H1 (cell line): ENCODE results near the gene RRBP1. TPM values are rescaled to one million over a fixed set of nuclear protein-coding genes. Genes with fewer than 3 reads are reported as not detected.

Experiments
- CTCF ChIA-PET: fragments of 300-600 bp; sonication (Branson Sonifier 250); formaldehyde crosslinking; loops from one replicate; lab custom pipeline; 2021; ENCODE audit not compliant: partially characterized antibody; lab: Charles Lee
- POLR2A ChIA-PET: fragments of 300-600 bp; sonication (Branson Sonifier 250); formaldehyde crosslinking; loops from one replicate; lab custom pipeline; 2021; ENCODE audit warnings: inconsistent platforms; ENCODE audit not compliant: partially characterized antibody; lab: Charles Lee
- DNase-seq, 2 experiments: peaks; one replicate each; pipeline versions ENCODE4 v3.0.0 to v3.0.0-alpha.2; 2010 to 2022; ENCODE audit warnings: low spot score in 2 of 2, low read depth in 1 of 2, mixed read lengths in 1 of 2
- FAIRE-seq: peaks from 2 replicates; lab custom pipeline; 2011; peaks lifted over from hg19 to GRCh38; lab: Jason Lieb, UNC
- H2AFZ ChIP-seq: 2 replicates; pipeline ENCODE4 v1.8.1; 2012; ENCODE audit warnings: low read length, inconsistent platforms
- H2AK5ac ChIP-seq: 2 replicates; pipeline ENCODE4 v1.6.1; 2013; ENCODE audit warnings: low read depth, low read length
- H2BK120ac ChIP-seq: replicated peaks from 2 replicates; pipeline ENCODE3; 2013; ENCODE audit warnings: low read depth, low read length, inconsistent platforms
- H2BK12ac ChIP-seq: 2 replicates; pipeline ENCODE4 v1.6.1; 2013; ENCODE audit warnings: low read depth, low read length
- H2BK15ac ChIP-seq: 2 replicates; pipeline ENCODE4 v1.6.1; 2013; ENCODE audit warnings: low read length
- H2BK20ac ChIP-seq: 2 replicates; pipeline ENCODE4 v1.6.1; 2013; ENCODE audit warnings: low read length
- H2BK5ac ChIP-seq: 2 replicates; pipeline ENCODE4 v1.6.1; 2013; ENCODE audit warnings: low read depth, low read length
- H3K14ac ChIP-seq: 2 replicates; pipeline ENCODE4 v1.6.1; 2013; ENCODE audit warnings: inconsistent platforms; ENCODE audit not compliant: insufficient read length
- H3K18ac ChIP-seq: 2 replicates; pipeline ENCODE4 v1.6.1; 2013; ENCODE audit warnings: low read length; ENCODE audit errors: extremely low read depth
- H3K23ac ChIP-seq: 2 replicates; pipeline ENCODE4 v1.6.1; 2013; ENCODE audit warnings: inconsistent platforms; ENCODE audit not compliant: insufficient read length
- H3K23me2 ChIP-seq: 2 replicates; pipeline ENCODE4 v1.6.1; 2013; ENCODE audit warnings: low read depth, low read length
- H3K27ac ChIP-seq: 2 replicates; pipeline ENCODE4 v1.6.1; 2011; ENCODE audit warnings: low read depth, low read length, inconsistent platforms
- H3K27me3 ChIP-seq, 4 experiments: replicated peaks in 1 of 4; 1 replicate in 1 of 4; 2 replicates in 3 of 4; pipeline versions ENCODE4 v1.6.1 to v1.8.1; 2011 to 2013; ENCODE audit warnings: low read length in 3 of 4, mild to moderate bottlenecking in 3 of 4, inconsistent platforms in 2 of 4, mixed read lengths in 2 of 4, moderate library complexity in 1 of 4; ENCODE audit not compliant: control insufficient read depth in 3 of 4, insufficient read depth in 3 of 4; ENCODE audit errors: extremely low read depth in 1 of 4
- H3K36me3 ChIP-seq, 4 experiments: 2 replicates each; pipeline versions ENCODE4 v1.6.1 to v1.8.1; 2011 to 2013; ENCODE audit warnings: mild to moderate bottlenecking in 4 of 4, low read length in 3 of 4, moderate library complexity in 2 of 4, control low read depth in 1 of 4, inconsistent platforms in 1 of 4; ENCODE audit not compliant: insufficient read depth in 4 of 4, control insufficient read depth in 2 of 4
- H3K4ac ChIP-seq: replicated peaks from 2 replicates; pipeline ENCODE3; 2013; ENCODE audit warnings: low read length, low read depth, mixed read lengths, inconsistent platforms; ENCODE audit not compliant: insufficient read length
- H3K4me1 ChIP-seq, 4 experiments: replicated peaks in 1 of 4; 1 replicate in 1 of 4; 2 replicates in 3 of 4; pipeline versions ENCODE4 v1.6.1 to v1.8.1; 2011 to 2013; ENCODE audit warnings: low read length in 3 of 4, inconsistent platforms in 2 of 4, mixed read lengths in 1 of 4; ENCODE audit not compliant: insufficient read depth in 4 of 4, control insufficient read depth in 3 of 4
- H3K4me2 ChIP-seq, 2 experiments: 2 replicates each; pipeline versions ENCODE4 v1.6.1 to v1.8.1; 2011 to 2013; ENCODE audit warnings: low read depth in 2 of 2, low read length in 2 of 2, control low read depth in 1 of 2, inconsistent platforms in 1 of 2, mild to moderate bottlenecking in 1 of 2; ENCODE audit not compliant: insufficient read depth in 1 of 2
- H3K4me3 ChIP-seq, 4 experiments: fragments of 200-600, 300-600 bp in 1 of 4; sonication (generic), shearing (Covaris generic), sonication (Bioruptor Twin) in 1 of 4; 2 replicates each; pipeline versions ENCODE4 v1.5.1 to v1.8.1; 2011 to 2016; ENCODE audit warnings: low read length in 4 of 4, low read depth in 3 of 4, control low read depth in 2 of 4, inconsistent platforms in 2 of 4, mild to moderate bottlenecking in 2 of 4, mixed read lengths in 1 of 4, moderate library complexity in 1 of 4; ENCODE audit not compliant: insufficient read depth in 2 of 4; ENCODE audit errors: extremely low read depth in 1 of 4
- H3K56ac ChIP-seq: replicated peaks from 2 replicates; pipeline ENCODE3; 2013; ENCODE audit warnings: low read depth, mild to moderate bottlenecking, mixed read lengths, low read length, inconsistent platforms; ENCODE audit not compliant: insufficient read length
- H3K79me1 ChIP-seq: 2 replicates; pipeline ENCODE4 v1.6.1; 2013; ENCODE audit warnings: low read depth, low read length, control low read depth
- H3K79me2 ChIP-seq, 2 experiments: 2 replicates each; pipeline versions ENCODE4 v1.6.1 to v1.8.1; 2012 to 2013; ENCODE audit warnings: low read length in 2 of 2, mild to moderate bottlenecking in 2 of 2, inconsistent platforms in 1 of 2; ENCODE audit not compliant: insufficient read depth in 2 of 2, control insufficient read depth in 1 of 2
- H3K9ac ChIP-seq, 4 experiments: replicated peaks in 1 of 4; 1 replicate in 1 of 4; 2 replicates in 3 of 4; pipeline versions ENCODE4 v1.6.1 to v1.8.1; 2011 to 2013; ENCODE audit warnings: low read depth in 3 of 4, low read length in 3 of 4, control low read depth in 2 of 4, mild to moderate bottlenecking in 2 of 4, moderate library complexity in 2 of 4, inconsistent platforms in 1 of 4; ENCODE audit errors: extremely low read depth in 1 of 4
- H3K9me3 ChIP-seq, 2 experiments: 2 replicates each; pipeline versions ENCODE4 v1.6.1 to v1.8.1; 2012 to 2013; ENCODE audit warnings: mild to moderate bottlenecking in 2 of 2, moderate library complexity in 2 of 2, control low read depth in 1 of 2, inconsistent platforms in 1 of 2, low read depth in 1 of 2, low read length in 1 of 2, mixed read lengths in 1 of 2; ENCODE audit not compliant: insufficient read depth in 2 of 2
- H4K20me1 ChIP-seq, 2 experiments: replicated peaks in 1 of 2; 2 replicates each; pipeline versions ENCODE3 to v1.8.1; 2011 to 2013; ENCODE audit warnings: inconsistent platforms in 2 of 2, low read length in 2 of 2, mild to moderate bottlenecking in 1 of 2; ENCODE audit not compliant: insufficient read depth in 2 of 2, control insufficient read depth in 1 of 2
- H4K5ac ChIP-seq: 2 replicates; pipeline ENCODE4 v1.6.1; 2013; ENCODE audit warnings: low read length, low read depth, mixed read lengths, inconsistent platforms; ENCODE audit not compliant: insufficient read length
- H4K8ac ChIP-seq: 2 replicates; pipeline ENCODE4 v1.8.0; 2013; ENCODE audit warnings: mild to moderate bottlenecking, moderate library complexity, low read length, inconsistent platforms; ENCODE audit not compliant: insufficient read depth; ENCODE audit errors: extremely low read depth
- H4K91ac ChIP-seq: replicated peaks from 2 replicates; pipeline ENCODE3; 2013; ENCODE audit warnings: low read length, mixed read lengths, inconsistent platforms; ENCODE audit not compliant: insufficient read length
- CBX8 ChIP-seq: fragments of 300-800, 300-1000 bp; sonication (generic); IDR thresholded peaks from 2 replicates; pipeline ENCODE4 v1.7.1; 2016; ENCODE audit warnings: low read depth, low read length, borderline replicate concordance
- FOSL1 ChIP-seq: IDR thresholded peaks from 2 replicates; pipeline ENCODE4 v1.6.1; 2011; ENCODE audit warnings: mild to moderate bottlenecking, low read depth, low read length, moderate library complexity; ENCODE audit not compliant: insufficient read depth
- MAFK ChIP-seq: IDR thresholded peaks from 2 replicates; pipeline ENCODE4 v1.6.1; 2012; ENCODE audit warnings: low read depth, mild to moderate bottlenecking, improper control_type of control experiment, low read length
- ZNF274 ChIP-seq: IDR thresholded peaks from 2 replicates; pipeline ENCODE4 v1.7.0; 2012; ENCODE audit warnings: low read length, borderline replicate concordance; ENCODE audit errors: extremely low read depth
- WGBS, 2 experiments: shearing (Covaris generic) in 1 of 2; methylation state at CpG; one replicate each; pipeline versions ENCODE4 v1.1.6 to v1.1.7; 2013 to 2015; ENCODE audit warnings: low lambda C conversion rate in 2 of 2, mixed read lengths in 2 of 2, inconsistent platforms in 1 of 2, low coverage in 1 of 2, missing lambda C conversion rate in 1 of 2; ENCODE audit not compliant: insufficient replicate concordance in 2 of 2, insufficient coverage in 1 of 2, insufficient read length in 1 of 2; ENCODE audit errors: extremely low coverage in 1 of 2, missing lambda C conversion rate in 1 of 2; 5-methylcytosine and 5-hydroxymethylcytosine counted together
- polyA plus RNA-seq, 7 experiments: library from polyadenylated mRNA; depleted of rRNA in 3 of 7; stranded (reverse) in 5 of 7; unstranded in 2 of 7; fragments of >200 nt in 5 of 7; fragments of 200-250 nt in 2 of 7; gene quantifications; 1 replicate in 5 of 7; 2 replicates in 1 of 7; 4 replicates in 1 of 7; pipeline versions ENCODE4 v1.2.1 to v1.2.3, GENCODE V29; 2011 to 2013; ENCODE audit warnings: missing spikeins in 2 of 7, mixed read lengths in 2 of 7
- total RNA-seq: library from RNA; stranded (reverse); fragmentation: NEBNext Ultra II Directional; extraction: Animal tissue kit (Norgen Biotek cat#: 25700); gene quantifications from 2 replicates; pipeline ENCODE4 v1.2.1, GENCODE V29; 2021

Gene RRBP1
- total and polyA plus RNA-seq, 2 of the 8 experiments (the other 6 are each of a cell fraction or from before 2014, with no cell fraction given): 15.9 to 157 TPM

- H3K79me2 ChIP-seq: no peaks in the 10 kb centered on the region
- H3K4ac ChIP-seq: no peak overlapping the region
- H3K4me1 ChIP-seq: no peaks in the 10 kb centered on the region
- no peak overlapping the region for H4K91ac ChIP-seq
- no peak overlapping the region for H2BK120ac ChIP-seq
- no peak overlapping the region for H3K14ac ChIP-seq
- no peak overlapping the region for H2BK20ac ChIP-seq
- no peaks in the 10 kb centered on the region for H3K23me2 ChIP-seq
- TF ChIP-seq MAFK (peak; percentile 89), CBX8 (no peak), ZNF274 (no peak), FOSL1 (no peak)
- H3K27me3 ChIP-seq: no peaks in the 10 kb centered on the region
- H4K5ac ChIP-seq: no peak overlapping the region
- no peak overlapping the region for H3K4me2 ChIP-seq
- H2AK5ac ChIP-seq: no peak overlapping the region
- ChIA-PET POLR2A (no interaction called here), CTCF (interaction anchor here (0.6 kb wide), 1 partner anchor 88 kb away, joined by 3 read pairs; no protein-coding TSS in a partner anchor)
- H3K9ac ChIP-seq: no peak overlapping the region
- no peaks in the 10 kb centered on the region for H4K20me1 ChIP-seq
- H3K56ac ChIP-seq: no peak overlapping the region
- H2BK12ac ChIP-seq: no peak overlapping the region
- H4K8ac ChIP-seq: no peak overlapping the region
- no peaks in the 10 kb centered on the region for H3K36me3 ChIP-seq
- no peak overlapping the region for H2BK15ac ChIP-seq
- no peaks in the 10 kb centered on the region for H3K79me1 ChIP-seq
- no peak overlapping the region for H3K27ac ChIP-seq
- DNase-seq (no peak), FAIRE-seq (no peak)
- H2AFZ ChIP-seq: no peak overlapping the region
- H3K23ac ChIP-seq: no peak overlapping the region
- H3K4me3 ChIP-seq: no peak overlapping the region
- H2BK5ac ChIP-seq: no peak overlapping the region
- no peaks in the 10 kb centered on the region for H3K9me3 ChIP-seq
- 81% methylated on average over 4 of the region's 4 CpGs; no CpG with 5 or more reads in 1 of the 2 experiments for WGBS, 2 experiments
- no peak overlapping the region for H3K18ac ChIP-seq
Measured at GRCh38 chr20:17720755-17721154, 38.7 kb upstream of the RRBP1 start.
